BE2C (cell line): ENCODE measurements around the gene ACOT11.

ENCODE experiments used
- DNase-seq: peaks from one replicate; pipeline ENCODE4 v3.0.0-alpha.2; 2020
- H3K27me3 ChIP-seq: fragments of 250-450 bp; sonication (Bioruptor Pico); 2 replicates; pipeline ENCODE4 v1.5.1; 2020; ENCODE audit warnings: mild to moderate bottlenecking
- H3K36me3 ChIP-seq: fragments of 250-450 bp; sonication (Bioruptor Pico); 2 replicates; pipeline ENCODE4 v1.5.1; 2020; ENCODE audit warnings: mild to moderate bottlenecking
- H3K4me1 ChIP-seq: fragments of 250-450 bp; sonication (Bioruptor Pico); 2 replicates; pipeline ENCODE4 v1.5.1; 2020
- H3K4me3 ChIP-seq: 2 replicates; pipeline ENCODE4 v1.5.1; 2011; ENCODE audit warnings: low read depth, low read length
- H3K9me3 ChIP-seq: fragments of 250-450 bp; sonication (Bioruptor Pico); 2 replicates; pipeline ENCODE4 v1.5.1; 2020
- CTCF ChIP-seq: IDR thresholded peaks from 2 replicates; pipeline ENCODE4 v1.5.1; 2012; ENCODE audit warnings: mild to moderate bottlenecking, low read depth, low read length

ACOT11 gene

DNA sequence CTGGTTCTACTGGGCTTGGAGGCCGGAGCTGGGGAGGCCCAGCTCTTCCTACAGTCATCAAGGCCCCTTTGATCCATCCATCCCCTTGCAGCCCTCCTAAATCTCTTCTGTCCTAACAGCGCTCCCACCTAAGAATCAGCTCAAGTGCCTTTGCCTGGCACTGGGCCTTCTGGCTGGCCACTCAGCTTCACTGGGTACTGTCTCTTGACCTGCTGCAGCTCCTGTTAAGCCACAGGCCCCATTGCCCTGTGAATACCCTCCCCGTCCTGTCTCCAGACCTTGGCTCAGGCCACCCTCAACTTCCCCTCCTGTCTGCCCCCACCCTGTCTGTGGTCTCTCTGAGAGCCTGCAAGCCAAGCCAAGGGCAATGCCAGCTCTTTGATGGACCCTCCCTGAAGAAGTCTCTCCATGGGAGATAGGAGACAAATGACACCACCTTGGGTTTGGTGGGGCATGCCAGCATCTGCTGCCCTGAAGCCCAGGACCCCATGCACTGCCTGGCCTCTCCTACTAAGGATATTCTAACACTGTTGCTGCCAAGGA is 48.0 kb downstream of the ACOT11 start:
- TF ChIP-seq CTCF = no peak
- Histone ChIP-seq H3K36me3 (no peaks in the 10 kb centered on the region), H3K9me3 (no peaks in the 10 kb centered on the region), H3K4me3 (no peak overlapping the region), H3K27me3 (no peaks in the 10 kb centered on the region), H3K4me1 (no peaks in the 10 kb centered on the region)
- DNase-seq = no peak

GRCh38 chr1:54596756-54597155 is 48.7 kb downstream of the ACOT11 start:
- Histone ChIP-seq H3K4me3 (no peak overlapping the region), H3K27me3 (no peaks in the 10 kb centered on the region), H3K36me3 (no peaks in the 10 kb centered on the region), H3K4me1 (no peaks in the 10 kb centered on the region), H3K9me3 (no peaks in the 10 kb centered on the region)
- no peak for TF ChIP-seq CTCF
- DNase-seq = no peak

DNA sequence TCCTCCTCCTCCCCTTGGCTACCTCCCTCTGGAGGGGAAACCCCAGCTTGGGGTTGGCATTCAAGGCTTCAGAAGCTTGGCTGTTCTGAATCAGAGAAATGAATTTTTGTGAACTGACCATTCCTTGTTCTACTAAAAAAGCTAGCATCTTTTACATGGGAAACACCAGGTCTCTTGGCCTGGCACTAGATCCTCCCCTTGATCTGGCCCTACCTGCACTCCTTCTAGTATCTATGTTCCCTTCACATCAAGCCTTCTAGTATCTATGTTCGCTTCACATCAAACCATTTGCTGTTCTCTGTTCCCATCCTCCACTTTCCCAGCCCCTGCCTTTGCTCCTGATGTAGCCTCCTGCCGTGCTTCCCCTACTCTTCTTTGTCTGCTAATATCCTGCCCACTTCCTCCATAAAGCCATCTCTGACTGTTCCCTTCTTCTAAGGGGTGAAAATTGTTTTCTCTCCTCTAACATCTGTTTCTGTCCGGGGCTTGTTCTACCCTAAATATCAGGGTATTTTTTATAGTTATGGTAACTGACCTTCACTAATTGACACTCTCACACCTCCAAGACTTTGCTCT is 49.5 kb downstream of the ACOT11 start:
- Histone ChIP-seq H3K4me1 (no peaks in the 10 kb centered on the region), H3K9me3 (no peaks in the 10 kb centered on the region), H3K4me3 (no peak overlapping the region), H3K27me3 (no peaks in the 10 kb centered on the region), H3K36me3 (no peaks in the 10 kb centered on the region)
- no peak for TF ChIP-seq CTCF
- DNase-seq = no peak

GRCh38 chr1:54599211-54599823 is 51.3 kb downstream of the ACOT11 start:
- TF ChIP-seq CTCF = no peak
- Histone ChIP-seq H3K9me3 (no peaks in the 10 kb centered on the region), H3K4me1 (no peaks in the 10 kb centered on the region), H3K36me3 (no peaks in the 10 kb centered on the region), H3K27me3 (no peaks in the 10 kb centered on the region), H3K4me3 (no peak overlapping the region)
- DNase-seq = no peak

DNA sequence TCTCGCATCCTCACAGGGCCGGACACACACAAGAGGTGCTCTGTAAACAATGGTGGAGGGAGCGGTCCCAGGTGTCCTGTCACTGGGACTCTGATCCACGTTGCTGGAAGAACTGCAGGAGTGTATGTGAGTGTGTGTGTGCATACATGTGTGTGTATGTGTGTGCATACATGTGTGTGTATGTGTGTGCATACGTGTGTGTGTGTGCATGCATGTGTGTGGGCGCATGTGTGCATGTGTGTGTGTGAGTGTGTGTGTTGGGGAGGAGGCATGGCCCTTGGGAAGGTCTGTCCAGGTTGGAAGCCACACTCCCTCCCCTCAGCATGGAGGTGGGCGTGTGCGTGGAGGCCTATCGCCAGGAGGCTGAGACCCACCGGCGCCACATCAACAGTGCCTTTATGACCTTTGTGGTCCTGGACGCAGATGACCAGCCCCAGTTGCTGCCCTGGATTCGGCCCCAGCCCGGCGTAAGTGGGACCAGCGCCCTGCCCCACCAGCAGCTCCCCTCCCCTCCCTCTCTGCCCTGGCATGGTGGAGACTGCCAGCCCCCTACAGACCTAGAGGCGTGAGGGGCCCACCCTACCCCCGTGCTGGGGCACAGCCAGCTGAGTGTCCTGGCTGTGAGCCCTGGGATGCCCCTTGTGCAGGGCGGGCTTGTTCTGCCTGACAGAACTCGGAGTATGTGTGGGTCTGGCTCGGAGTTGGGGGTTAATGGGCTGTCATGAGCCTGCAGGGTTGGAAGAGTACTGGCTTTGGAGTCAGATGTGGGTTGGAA is 53.1 kb downstream of the ACOT11 start:
- no peak overlapping the region for H3K4me3 ChIP-seq
- no peaks in the 10 kb centered on the region for H3K27me3 ChIP-seq
- no peak for TF ChIP-seq CTCF
- H3K9me3 ChIP-seq = no peaks in the 10 kb centered on the region
- no peaks in the 10 kb centered on the region for H3K36me3 ChIP-seq
- no peaks in the 10 kb centered on the region for H3K4me1 ChIP-seq
- no peak for DNase-seq

DNA sequence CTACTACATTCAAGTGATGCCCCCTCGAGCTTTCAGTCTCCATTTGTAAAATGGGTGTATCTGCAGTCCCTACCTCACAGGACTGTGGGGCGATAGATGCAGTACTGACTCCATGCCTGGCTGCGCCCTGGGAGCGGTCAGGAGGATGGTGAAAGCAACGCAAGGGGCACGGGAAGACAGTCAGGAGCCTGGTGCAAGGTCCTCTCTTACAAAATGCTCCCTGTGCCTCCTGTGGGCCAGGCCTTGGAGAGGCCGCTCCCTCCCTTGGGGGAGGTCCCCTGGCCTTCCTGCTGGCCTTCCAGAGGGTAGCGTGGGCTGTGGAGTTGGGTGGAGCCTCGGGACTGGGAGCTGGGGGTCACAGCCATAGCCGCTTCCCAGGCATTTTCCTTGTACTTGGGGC is 53.7 kb downstream of the ACOT11 start:
- Histone ChIP-seq H3K9me3 (no peaks in the 10 kb centered on the region), H3K27me3 (no peaks in the 10 kb centered on the region), H3K36me3 (no peaks in the 10 kb centered on the region), H3K4me3 (no peak overlapping the region), H3K4me1 (no peaks in the 10 kb centered on the region)
- DNase-seq = no peak
- no peak for TF ChIP-seq CTCF
